ENCODE results near the gene CLDN6.

Gene CLDN6

GRCh38 chr16:3027983-3028715 is 10.2 kb upstream of the CLDN6 start:
- DNase-seq (ENCODE audit: low spot score): peak; percentile 93

GRCh38 chr16:3027489-3027795 is 9.5 kb upstream of the CLDN6 start:
- no peak for DNase-seq (ENCODE audit: low spot score)

- DNase-seq (ENCODE audit: low spot score): no peak
Measured at GRCh38 chr16:3026609-3027488, 8.9 kb upstream of the CLDN6 start.

- no peak for DNase-seq (ENCODE audit: low spot score)
Measured at GRCh38 chr16:3026003-3026378, 8.0 kb upstream of the CLDN6 start.

GRCh38 chr16:3025032-3026002 is 7.3 kb upstream of the CLDN6 start:
- DNase-seq (ENCODE audit: low spot score): no peak

- DNase-seq (ENCODE audit: low spot score): peak; percentile 98
Measured at GRCh38 chr16:3023669-3024478, 5.9 kb upstream of the CLDN6 start, which contains the start of the genes HCFC1R1 and THOC6. HCFC1R1 (minus strand) TSS chr16:3023942; CDS start chr16:3023941, 1 bp downstream. THOC6 (plus strand) TSS chr16:3024035; CDS start chr16:3024327, 292 bp downstream.

- no peak for DNase-seq (ENCODE audit: low spot score)
Measured at GRCh38 chr16:3023415-3023668, 5.4 kb upstream of the CLDN6 start.

GRCh38 chr16:3022684-3023414 is 4.9 kb upstream of the CLDN6 start:
- no peak for DNase-seq (ENCODE audit: low spot score)

GRCh38 chr16:3022208-3022683 is 4.3 kb upstream of the CLDN6 start:
- DNase-seq (ENCODE audit: low spot score): peak; percentile 83

GRCh38 chr16:3021449-3022207 is 3.6 kb upstream of the CLDN6 start:
- peak; percentile 67 for DNase-seq (ENCODE audit: low spot score)

- DNase-seq (ENCODE audit: low spot score): peak; percentile 22
Measured at GRCh38 chr16:3020604-3021448, 2.8 kb upstream of the CLDN6 start.

- DNase-seq (ENCODE audit: low spot score): peak; percentile 76
Measured at GRCh38 chr16:3020247-3020603, 2.2 kb upstream of the CLDN6 start, which contains the start of gene TNFRSF12A. TNFRSF12A (plus strand) TSS chr16:3020368; CDS start chr16:3020398, 30 bp downstream.

- DNase-seq (ENCODE audit: low spot score): no peak
Measured at GRCh38 chr16:3019594-3020246, 1.7 kb upstream of the CLDN6 start.

GRCh38 chr16:3017344-3017743 is 639 bp downstream of the CLDN6 start:
- DNase-seq (ENCODE audit: low spot score): no peak

GRCh38 chr16:3015865-3016521 is 2.0 kb downstream of the CLDN6 start:
- DNase-seq (ENCODE audit: low spot score): no peak

- DNase-seq (ENCODE audit: low spot score): no peak
Measured at GRCh38 chr16:3014971-3015370, 3.0 kb downstream of the CLDN6 start.

- no peak for DNase-seq (ENCODE audit: low spot score)
Measured at GRCh38 chr16:3013998-3014690, 3.8 kb downstream of the CLDN6 start.
